GM19351 (cell line): ENCODE data around the gene ATP8B1.
A peak's percentile ranks its signal among the peaks of the same experiment; 100 is the strongest.
"Not testable (repeated sequence)": the region's sequence is repeated elsewhere in the genome, so short reads cannot be mapped to it uniquely, and the experiment has no call there.

Experiments used
- ATAC-seq: cut with Tn5 transposase; IDR thresholded peaks from one replicate; pipeline ENCODE4 v1.9.1; 2021; ENCODE audit warnings: mild to moderate bottlenecking, moderate library complexity; ENCODE audit not compliant: unreplicated experiment

ATP8B1 gene

DNA sequence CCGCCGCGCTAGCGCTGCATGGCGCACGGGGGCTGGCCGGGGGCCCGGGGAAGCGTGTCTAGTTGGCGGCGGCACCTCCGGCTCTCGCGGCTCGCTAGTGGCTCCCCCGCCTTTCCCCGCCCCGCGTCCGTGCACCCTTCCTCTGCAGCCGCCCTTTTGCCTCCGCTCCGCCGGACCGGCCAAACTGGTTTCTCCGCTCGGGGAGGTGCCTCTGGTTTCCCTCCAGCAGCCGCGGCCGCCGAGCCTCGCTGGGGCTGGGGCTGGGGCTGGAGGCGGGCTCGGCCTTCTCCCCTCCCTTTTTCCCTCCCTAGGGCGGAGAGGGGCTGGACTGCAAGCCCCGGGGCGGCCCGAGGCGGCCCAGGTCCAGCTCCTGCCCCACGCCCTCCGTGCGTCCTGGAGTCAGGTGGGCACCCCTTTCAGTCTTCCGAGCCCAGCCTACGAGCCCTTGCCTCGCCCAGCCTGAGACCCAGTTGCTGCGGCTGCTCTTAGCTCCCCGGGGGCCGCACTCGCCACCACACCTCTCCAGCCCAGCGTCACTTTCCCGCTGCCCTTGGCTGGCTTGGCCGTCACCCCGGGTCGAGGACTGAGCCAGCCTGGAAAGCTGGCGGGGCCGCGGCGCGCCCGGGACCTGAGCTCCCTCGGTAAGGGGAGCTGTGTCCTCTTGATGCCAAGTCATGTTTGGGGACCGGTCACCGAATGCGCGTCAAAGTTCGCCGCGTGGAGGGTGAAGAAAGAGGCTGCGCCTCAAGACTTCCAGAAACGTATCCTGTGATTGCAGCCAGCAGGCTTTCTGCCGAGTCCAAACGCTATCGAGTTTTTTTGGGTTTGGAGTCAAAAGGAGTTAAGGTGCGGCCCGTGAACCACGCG is at the start of gene ATP8B1:
ATP8B1 (minus strand) TSS at position 213 of the 867 bp plus-strand sequence. CDS start 71,508 bp downstream, outside the sequence.
- peak; percentile 58 for ATAC-seq

- ATAC-seq = no peak
Measured at GRCh38 chr18:57850063-57850462, 46.9 kb upstream of the ATP8B1 start.

DNA sequence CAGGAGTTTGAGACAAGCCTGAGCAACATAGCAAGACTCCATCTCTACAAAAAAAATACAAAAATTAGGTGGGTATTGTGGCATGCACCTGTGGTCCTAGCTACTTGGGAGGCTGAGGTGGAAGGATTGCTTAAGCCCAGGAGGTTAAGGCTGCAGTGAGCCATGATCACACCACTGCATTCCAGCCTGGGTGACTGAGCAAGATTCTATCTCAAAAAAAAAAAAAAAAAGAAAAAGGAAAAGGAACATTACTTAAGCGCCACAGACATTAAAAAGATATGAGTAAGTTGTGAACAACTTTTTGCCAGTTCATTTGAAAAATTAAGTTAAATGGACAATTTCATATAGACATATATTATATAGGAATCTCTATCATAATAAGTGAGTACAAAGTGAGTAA is 45.3 kb upstream of the ATP8B1 start:
- not testable (repeated sequence) for ATAC-seq

DNA sequence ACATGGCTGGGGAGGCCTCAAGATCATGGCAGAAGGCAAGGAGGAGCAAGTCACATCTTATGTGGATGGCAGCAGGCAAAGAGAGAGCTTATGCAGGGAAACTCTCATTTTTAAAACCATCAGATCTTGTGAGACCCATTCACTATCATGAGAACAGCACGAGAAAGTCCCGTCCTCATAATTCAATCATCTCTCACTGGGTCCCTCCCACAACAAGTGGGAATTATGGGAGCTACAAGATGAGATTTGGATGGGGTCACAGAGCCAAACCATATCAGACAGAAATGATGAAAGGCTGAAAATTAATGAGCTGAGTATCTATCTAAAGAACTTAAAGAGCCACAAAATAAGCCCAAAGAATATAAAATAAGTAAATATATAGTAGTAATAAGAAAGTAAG is 44.3 kb upstream of the ATP8B1 start:
- ATAC-seq = not testable (repeated sequence)

DNA sequence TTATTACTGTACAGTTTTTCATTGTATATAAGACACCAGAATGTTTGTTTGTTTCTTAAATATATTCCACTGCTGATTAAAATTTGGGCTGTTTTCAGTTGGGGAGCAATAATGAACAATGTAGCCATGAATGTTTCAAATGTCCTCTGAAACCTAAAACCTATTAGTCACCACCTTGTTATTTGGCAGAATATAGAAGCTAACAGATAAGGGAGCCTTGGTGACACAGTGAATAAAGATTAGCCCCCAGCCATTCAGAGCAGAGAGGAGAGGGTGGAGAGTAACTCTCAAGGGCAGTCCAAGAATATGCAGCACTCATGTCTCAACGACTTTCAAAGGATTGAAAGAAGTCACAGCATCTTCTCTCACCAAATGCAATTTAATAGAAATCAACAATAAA is 43.1 kb upstream of the ATP8B1 start:
- ATAC-seq = no peak

GRCh38 chr18:57845605-57846074 is 42.5 kb upstream of the ATP8B1 start:
- ATAC-seq = peak; percentile 42

- no peak for ATAC-seq
Measured at GRCh38 chr18:57844319-57844718, 41.2 kb upstream of the ATP8B1 start.

- ATAC-seq = no peak
Measured at GRCh38 chr18:57843386-57843785, 40.3 kb upstream of the ATP8B1 start.

GRCh38 chr18:57841568-57841967 is 38.5 kb upstream of the ATP8B1 start:
- ATAC-seq = peak; percentile 46

GRCh38 chr18:57839942-57840381 is 36.8 kb upstream of the ATP8B1 start:
- ATAC-seq = no peak

DNA sequence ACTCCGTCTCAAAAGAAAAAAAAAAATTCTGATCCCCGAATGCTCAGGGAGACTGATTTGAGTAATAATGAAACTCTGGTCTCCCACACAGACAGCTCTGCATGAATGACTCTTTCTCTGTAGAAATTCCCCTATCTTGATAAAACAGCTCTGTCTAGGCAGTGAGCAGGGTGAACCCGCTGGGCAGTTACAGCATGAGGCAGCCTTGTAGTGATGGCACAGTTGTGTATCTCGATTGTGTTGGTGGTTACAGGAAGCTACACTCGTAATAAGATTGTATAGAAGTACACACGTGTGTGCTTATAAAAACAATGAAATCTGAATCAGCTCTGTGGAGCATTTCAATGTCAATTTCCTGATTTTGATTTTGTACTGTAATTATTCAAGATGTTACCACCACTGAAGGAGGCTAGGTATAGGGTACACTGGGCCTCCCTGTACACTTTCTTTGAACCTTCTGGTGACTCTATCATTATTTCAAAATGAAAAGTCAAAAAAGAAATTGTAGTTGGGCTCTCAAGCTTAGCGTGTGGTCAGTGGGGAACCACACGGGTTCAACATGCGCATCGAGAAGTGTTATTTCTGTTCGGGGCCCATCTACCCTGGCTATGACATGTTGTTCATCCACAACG is 34.9 kb upstream of the ATP8B1 start:
- ATAC-seq = peak; percentile 72

- ATAC-seq = no peak
Measured at GRCh38 chr18:57836557-57836956, 33.4 kb upstream of the ATP8B1 start.

- no peak for ATAC-seq
Measured at GRCh38 chr18:57835904-57836303, 32.8 kb upstream of the ATP8B1 start.

DNA sequence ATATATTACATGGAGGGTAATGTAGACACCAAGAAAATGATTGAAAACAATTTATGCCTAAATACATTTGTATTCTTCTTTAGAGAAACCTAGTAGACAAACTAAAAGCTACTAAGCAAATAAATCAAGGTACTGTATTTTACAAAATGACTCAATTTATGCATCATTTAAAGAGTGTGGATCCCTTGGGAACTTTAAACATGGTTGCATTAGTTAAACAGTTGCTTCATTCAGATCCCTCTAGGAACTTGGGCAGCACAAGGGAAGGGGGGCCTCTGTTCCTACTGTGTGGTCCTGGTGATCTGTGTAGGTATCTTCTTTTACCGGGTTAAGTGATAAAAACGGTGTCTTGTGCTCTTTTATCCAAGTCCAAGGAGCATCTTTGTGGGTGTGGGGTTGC is 31.5 kb upstream of the ATP8B1 start:
- no peak for ATAC-seq

GRCh38 chr18:57833441-57834101 is 30.5 kb upstream of the ATP8B1 start:
- peak; percentile 42 for ATAC-seq

DNA sequence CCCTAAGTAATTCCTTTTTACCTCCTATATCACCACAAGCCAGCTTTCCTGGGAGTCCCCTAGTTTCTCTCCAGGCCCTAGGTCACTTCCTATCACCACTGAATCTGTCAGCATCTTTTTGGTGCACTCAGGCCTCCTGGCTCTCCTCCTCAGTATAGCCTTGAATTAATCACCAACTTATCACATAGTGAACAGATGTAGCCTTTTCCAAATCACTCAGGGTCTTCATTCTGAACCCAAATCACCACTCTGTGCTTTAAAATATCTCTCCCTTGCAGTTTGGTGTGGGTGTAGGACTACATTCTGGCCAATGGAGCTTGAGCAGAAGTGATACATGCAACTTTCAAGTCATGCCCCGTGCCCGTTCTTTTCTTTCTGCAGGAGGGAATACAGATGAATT is 29.6 kb upstream of the ATP8B1 start:
- ATAC-seq = no peak

GRCh38 chr18:57831597-57832377 is 28.7 kb upstream of the ATP8B1 start:
- ATAC-seq = no peak

DNA sequence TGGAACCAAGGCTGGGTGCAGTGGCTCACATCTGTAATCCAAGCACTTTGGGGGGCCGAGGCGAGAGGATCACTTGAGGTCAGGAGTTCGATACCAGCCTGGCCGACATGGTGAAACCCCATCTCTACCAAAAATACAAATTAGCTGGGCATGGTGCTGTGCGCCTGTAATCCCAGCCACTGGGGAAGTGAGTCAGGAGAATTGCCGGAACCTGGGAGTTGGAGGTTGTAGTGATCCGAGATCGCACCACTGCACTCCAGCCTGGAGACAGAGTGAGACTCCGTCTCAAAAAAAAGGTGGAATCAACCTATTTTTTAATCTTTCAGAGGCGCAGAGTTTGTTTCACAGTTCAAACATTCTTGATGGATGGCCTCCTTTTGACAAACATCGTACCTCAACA is 24.5 kb upstream of the ATP8B1 start:
- ATAC-seq = no peak

GRCh38 chr18:57826252-57826651 is 23.1 kb upstream of the ATP8B1 start:
- ATAC-seq = no peak

GRCh38 chr18:57820583-57820982 is 17.5 kb upstream of the ATP8B1 start:
- not testable (repeated sequence) for ATAC-seq
